Measurements from ENCODE around the gene LYSMD3.

The LYSMD3 gene

GRCh38 chr5:90549223-90549622 is 19.8 kb upstream of the LYSMD3 start:
- H3K27ac ChIP-seq = no peak overlapping the region
- no peak for DNase-seq (ENCODE audit: low read depth, low spot score)

GRCh38 chr5:90548069-90548593 is 18.7 kb upstream of the LYSMD3 start:
- H3K27ac ChIP-seq = no peak overlapping the region
- DNase-seq (ENCODE audit: low read depth, low spot score) = peak; percentile 26

- DNase-seq (ENCODE audit: low read depth, low spot score) = no peak
- no peak overlapping the region for H3K27ac ChIP-seq
These were observed 17.7 kb upstream of the LYSMD3 start for GRCh38 chr5:90547072-90547536.

GRCh38 chr5:90546216-90546837 is 16.9 kb upstream of the LYSMD3 start:
- no peak for DNase-seq (ENCODE audit: low read depth, low spot score)
- H3K27ac ChIP-seq = no peak overlapping the region

GRCh38 chr5:90545511-90545910 is 16.1 kb upstream of the LYSMD3 start:
- no peak for DNase-seq (ENCODE audit: low read depth, low spot score)
- H3K27ac ChIP-seq = no peak overlapping the region

GRCh38 chr5:90542827-90543519 is 13.6 kb upstream of the LYSMD3 start:
- no peak for DNase-seq (ENCODE audit: low read depth, low spot score)
- no peak overlapping the region for H3K27ac ChIP-seq

GRCh38 chr5:90534922-90535321 is 5.5 kb upstream of the LYSMD3 start:
- DNase-seq (ENCODE audit: low read depth, low spot score) = no peak
- H3K27ac ChIP-seq = no peak overlapping the region

- no peak overlapping the region for H3K27ac ChIP-seq
- no peak for DNase-seq (ENCODE audit: low read depth, low spot score)
These were observed 4.4 kb upstream of the LYSMD3 start for GRCh38 chr5:90533794-90534193.

DNA sequence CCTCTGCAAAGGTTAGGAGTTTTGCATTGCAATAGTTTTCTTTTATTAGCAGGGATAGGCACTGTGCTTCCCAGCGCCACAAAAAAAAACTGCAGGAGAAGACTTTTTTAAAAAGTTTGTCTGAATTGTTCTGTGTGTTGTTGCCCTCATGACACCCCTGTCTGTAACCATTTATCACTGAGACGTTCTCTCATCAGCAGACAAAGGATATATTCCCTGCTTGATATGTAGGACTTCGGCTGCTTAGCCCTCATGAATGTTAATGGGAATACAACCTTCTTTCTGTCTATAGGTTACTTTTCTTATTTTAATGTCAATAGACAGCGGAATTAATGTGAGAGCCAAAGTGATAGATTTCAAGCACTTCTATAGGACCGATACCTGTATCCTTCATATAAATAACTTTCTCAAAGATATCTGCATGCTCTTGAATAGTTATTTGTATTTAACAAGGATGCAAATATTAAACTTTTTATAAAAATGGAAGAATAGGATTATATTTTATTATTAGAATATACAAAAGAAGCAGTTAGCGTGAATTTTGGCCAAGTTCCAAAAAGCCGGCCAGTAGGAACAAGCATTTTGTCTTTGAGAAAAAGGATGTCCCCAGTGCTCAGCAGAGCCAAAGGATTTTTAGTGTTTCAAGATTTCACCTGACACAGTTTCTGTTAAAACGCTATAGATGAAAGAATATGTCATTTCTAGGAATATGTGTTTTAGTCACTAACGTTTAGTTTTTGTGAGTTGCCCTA is 1.5 kb upstream of the LYSMD3 start:
- DNase-seq (ENCODE audit: low read depth, low spot score) = no peak
- H3K27ac ChIP-seq = no peak overlapping the region

GRCh38 chr5:90529939-90530677 is 724 bp upstream of the LYSMD3 start:
- no peak for DNase-seq (ENCODE audit: low read depth, low spot score)
- peak overlapping the region; percentile 69 for H3K27ac ChIP-seq

DNA sequence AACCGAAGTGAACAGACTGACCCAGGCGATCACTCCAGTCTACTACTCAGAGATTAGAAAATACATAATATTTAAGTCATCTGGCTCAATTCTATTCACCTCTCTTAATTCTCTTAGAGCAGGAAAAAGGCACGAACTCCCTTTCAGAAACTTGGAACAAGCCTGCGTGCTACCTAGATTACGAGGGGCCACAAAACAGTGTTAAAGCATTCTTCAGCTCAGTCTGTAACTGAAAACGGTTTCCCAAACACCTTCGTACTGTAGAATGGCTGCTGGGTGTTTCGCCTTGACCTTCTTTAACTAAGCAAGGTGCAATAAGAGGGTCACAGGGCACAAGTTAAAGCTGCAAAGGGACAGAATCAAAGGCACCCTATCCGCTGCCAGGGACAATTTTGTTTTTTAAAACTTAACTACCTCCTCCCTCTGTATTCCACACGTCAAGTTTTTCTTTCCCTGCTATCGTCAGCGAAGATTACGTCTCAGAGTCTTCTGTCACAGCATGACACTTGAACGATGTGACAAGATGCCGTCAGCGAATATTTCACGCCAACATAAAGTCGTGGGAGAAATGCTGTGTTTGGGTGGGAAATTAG is 687 bp downstream of the LYSMD3 start:
- DNase-seq (ENCODE audit: low read depth, low spot score) = no peak
- H3K27ac ChIP-seq = peak overlapping the region; percentile 69

DNA sequence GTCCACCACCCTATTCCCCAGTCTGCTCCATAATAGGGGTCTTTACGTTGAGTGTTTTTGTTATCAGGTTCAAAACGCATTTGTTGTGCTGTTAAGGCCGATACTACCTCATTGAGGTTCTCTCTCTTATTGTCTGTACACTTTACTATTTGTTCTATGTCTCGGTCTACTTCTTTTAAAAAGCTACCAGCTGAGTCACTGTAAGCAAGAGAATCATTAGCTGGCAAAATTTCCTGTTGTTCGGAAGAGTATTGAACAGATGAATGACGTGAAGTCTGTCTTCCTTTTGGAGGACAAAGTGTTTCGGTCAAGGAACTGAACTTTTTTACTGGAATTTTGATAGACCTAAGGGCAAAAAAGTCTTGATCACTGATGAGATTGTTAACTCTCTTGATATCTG is 10.3 kb downstream of the LYSMD3 start:
- no peak for DNase-seq (ENCODE audit: low read depth, low spot score)
- H3K27ac ChIP-seq = peak overlapping the region; percentile 60

GRCh38 chr5:90518661-90519060 is 10.7 kb downstream of the LYSMD3 start:
- DNase-seq (ENCODE audit: low read depth, low spot score) = peak; percentile 45

GRCh38 chr5:90514520-90514919 is 14.9 kb downstream of the LYSMD3 start:
- DNase-seq (ENCODE audit: low read depth, low spot score) = no peak
- H3K27ac ChIP-seq = no peak overlapping the region

More at GRCh38 chr5:90518661-90519060, 10.7 kb downstream of the LYSMD3 start:
- peak overlapping the region; percentile 60 for H3K27ac ChIP-seq

DNA sequence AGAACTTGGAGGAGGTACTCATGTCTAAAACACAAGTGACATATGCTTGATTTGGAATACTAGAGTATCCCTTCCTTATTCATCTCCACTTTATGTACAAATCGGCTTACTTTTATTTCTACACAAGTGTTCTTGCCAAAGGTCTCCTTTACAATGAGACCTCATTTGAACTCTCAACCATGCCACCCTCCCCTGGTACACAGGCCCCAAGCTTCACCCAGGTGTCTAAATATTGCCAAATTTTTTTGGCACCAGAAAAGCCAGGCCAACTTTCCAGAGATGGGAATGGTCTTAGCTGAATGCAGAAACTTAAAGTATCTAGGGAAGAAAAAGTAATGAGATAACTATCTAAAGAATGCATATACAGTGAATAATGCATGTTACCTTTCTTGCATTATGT is 18.9 kb downstream of the LYSMD3 start:
- DNase-seq (ENCODE audit: low read depth, low spot score) = no peak
- H3K27ac ChIP-seq = no peak overlapping the region

GRCh38 chr5:90506221-90506620 is 23.2 kb downstream of the LYSMD3 start:
- no peak for DNase-seq (ENCODE audit: low read depth, low spot score)
- no peak overlapping the region for H3K27ac ChIP-seq

DNA sequence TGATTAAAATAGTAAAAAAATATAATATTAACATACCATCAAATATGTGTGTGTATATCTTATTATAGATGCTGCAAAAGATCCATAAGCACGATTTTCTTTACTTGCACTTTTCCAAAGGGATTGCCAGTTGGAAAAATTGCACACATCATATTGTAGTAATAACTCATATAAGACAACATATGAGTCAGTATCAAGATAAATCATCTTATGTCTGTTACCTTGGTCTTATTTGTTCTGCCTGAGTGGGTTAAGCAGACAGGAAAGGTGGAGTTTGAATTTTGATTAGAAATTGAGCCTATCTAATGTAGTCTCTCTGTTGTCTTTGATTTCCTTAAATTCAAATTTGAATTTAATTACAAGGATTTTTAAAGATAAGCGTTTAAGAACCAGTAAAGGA is 24.6 kb downstream of the LYSMD3 start:
- no peak overlapping the region for H3K27ac ChIP-seq
- no peak for DNase-seq (ENCODE audit: low read depth, low spot score)

DNA sequence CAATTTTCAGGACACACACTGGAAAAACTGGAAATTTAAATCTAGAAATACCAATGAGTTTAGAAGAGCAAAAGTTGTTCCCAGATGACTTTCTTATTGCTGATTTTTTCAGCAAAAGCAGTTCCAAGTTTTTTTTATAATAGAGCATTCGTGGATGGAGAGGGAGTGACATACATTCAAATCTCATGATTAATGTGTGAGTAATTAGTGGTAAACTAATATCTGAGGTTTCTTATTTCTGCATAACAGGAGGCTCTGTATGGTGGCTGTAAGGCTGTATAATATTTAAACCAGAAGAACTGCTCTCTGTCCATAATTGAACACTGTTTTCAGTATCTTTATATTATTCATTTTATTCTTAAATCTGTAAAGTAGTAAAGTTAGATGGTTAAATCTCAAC is 25.8 kb downstream of the LYSMD3 start:
- no peak for DNase-seq (ENCODE audit: low read depth, low spot score)
- peak overlapping the region; percentile 6 for H3K27ac ChIP-seq

- no peak overlapping the region for H3K27ac ChIP-seq
- DNase-seq (ENCODE audit: low read depth, low spot score) = no peak
These were observed 34.2 kb downstream of the LYSMD3 start for GRCh38 chr5:90495146-90495545.

DNA sequence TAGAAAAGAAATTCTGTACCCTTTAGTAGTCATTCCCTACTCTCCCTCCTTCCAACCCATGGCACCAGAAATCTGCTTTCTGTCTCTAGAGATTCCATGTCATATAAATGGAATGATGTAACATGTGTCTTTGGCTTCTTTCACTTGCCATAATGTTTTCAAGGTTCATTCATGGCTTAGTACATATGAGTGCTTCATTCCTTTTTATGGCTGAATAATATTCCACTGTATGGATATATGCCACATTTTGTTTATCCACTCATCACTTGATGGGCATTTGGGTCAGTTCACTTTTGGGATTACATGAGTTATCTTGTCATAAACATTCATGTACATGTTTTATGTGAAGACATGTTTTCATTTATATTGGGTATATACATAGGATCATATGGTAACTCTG is 35.3 kb downstream of the LYSMD3 start:
- no peak overlapping the region for H3K27ac ChIP-seq
- DNase-seq (ENCODE audit: low read depth, low spot score) = no peak
